Gastrocnemius medialis (tissue), 4 donors: ENCODE measurements around the gene TMEM42.

Experiments
- POLR2A ChIP-seq, 2 donors: fragments of 450-650 bp; IDR thresholded peaks; one replicate each; pipeline ENCODE4 v1.6.1; 2017; ENCODE audit warnings: antibody characterized with exemption in 2 of 2, mild to moderate bottlenecking in 2 of 2, moderate library complexity in 2 of 2
- TF ChIP-seq, protein P1 (sequence below), 5 experiments: fragments of 450-650 bp in 3 of 5; fragments of 200-600 bp in 2 of 5; sonication (generic) in 2 of 5; IDR thresholded peaks in 4 of 5; conservative IDR thresholded peaks in 1 of 5; 1 replicate in 4 of 5; 2 replicates in 1 of 5; pipeline ENCODE4 v1.5.1; 2016 to 2019; ENCODE audit warnings: antibody characterized with exemption in 5 of 5, mild to moderate bottlenecking in 3 of 5, moderate library complexity in 3 of 5

DNA sequence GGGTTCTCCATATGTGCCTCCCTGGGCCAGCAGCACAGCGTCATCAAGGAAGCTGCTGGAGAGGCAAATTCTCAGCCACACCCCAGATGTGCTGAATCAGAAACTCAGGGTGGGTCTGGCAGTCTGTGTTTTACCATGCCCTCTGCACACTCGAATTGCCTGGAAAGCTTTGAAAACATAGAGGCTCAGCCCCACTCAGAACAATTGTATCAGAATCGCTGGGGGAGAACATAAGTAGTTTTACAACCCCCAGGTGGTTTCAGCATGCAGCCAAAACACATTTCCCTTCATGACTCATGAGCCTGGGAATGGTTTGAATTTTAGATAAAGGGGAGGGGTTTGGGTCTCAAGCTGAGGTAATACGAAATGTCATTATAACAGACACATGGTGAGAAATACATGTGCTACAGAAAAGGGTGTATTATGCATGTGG lies 22.3 kb downstream of the TMEM42 start:
- TF ChIP-seq, protein P1, sequence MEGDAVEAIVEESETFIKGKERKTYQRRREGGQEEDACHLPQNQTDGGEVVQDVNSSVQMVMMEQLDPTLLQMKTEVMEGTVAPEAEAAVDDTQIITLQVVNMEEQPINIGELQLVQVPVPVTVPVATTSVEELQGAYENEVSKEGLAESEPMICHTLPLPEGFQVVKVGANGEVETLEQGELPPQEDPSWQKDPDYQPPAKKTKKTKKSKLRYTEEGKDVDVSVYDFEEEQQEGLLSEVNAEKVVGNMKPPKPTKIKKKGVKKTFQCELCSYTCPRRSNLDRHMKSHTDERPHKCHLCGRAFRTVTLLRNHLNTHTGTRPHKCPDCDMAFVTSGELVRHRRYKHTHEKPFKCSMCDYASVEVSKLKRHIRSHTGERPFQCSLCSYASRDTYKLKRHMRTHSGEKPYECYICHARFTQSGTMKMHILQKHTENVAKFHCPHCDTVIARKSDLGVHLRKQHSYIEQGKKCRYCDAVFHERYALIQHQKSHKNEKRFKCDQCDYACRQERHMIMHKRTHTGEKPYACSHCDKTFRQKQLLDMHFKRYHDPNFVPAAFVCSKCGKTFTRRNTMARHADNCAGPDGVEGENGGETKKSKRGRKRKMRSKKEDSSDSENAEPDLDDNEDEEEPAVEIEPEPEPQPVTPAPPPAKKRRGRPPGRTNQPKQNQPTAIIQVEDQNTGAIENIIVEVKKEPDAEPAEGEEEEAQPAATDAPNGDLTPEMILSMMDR (IDR thresholded peaks at IDR 0.05 in 4 of 5, conservative IDR thresholded peaks at IDR 0.05 in 1 of 5) = no peak
- no peak for TF ChIP-seq POLR2A (IDR thresholded peaks at IDR 0.05)
